H1 (cell line): ENCODE data around the gene RADIL. TPM values are rescaled to one million over a fixed set of nuclear protein-coding genes. Genes with fewer than 3 reads are reported as not detected.

Source experiments
- CTCF ChIA-PET: fragments of 300-600 bp; sonication (Branson Sonifier 250); formaldehyde crosslinking; loops from one replicate; lab custom pipeline; 2021; ENCODE audit not compliant: partially characterized antibody; lab: Charles Lee
- POLR2A ChIA-PET: fragments of 300-600 bp; sonication (Branson Sonifier 250); formaldehyde crosslinking; loops from one replicate; lab custom pipeline; 2021; ENCODE audit warnings: inconsistent platforms; ENCODE audit not compliant: partially characterized antibody; lab: Charles Lee
- DNase-seq, 2 experiments: peaks; one replicate each; pipeline versions ENCODE4 v3.0.0 to v3.0.0-alpha.2; 2010 to 2022; ENCODE audit warnings: low spot score in 2 of 2, low read depth in 1 of 2, mixed read lengths in 1 of 2
- FAIRE-seq: peaks from 2 replicates; lab custom pipeline; 2011; peaks lifted over from hg19 to GRCh38; lab: Jason Lieb, UNC
- H2AFZ ChIP-seq: 2 replicates; pipeline ENCODE4 v1.8.1; 2012; ENCODE audit warnings: low read length, inconsistent platforms
- H2AK5ac ChIP-seq: 2 replicates; pipeline ENCODE4 v1.6.1; 2013; ENCODE audit warnings: low read depth, low read length
- H2BK120ac ChIP-seq: replicated peaks from 2 replicates; pipeline ENCODE3; 2013; ENCODE audit warnings: low read depth, low read length, inconsistent platforms
- H2BK12ac ChIP-seq: 2 replicates; pipeline ENCODE4 v1.6.1; 2013; ENCODE audit warnings: low read depth, low read length
- H2BK15ac ChIP-seq: 2 replicates; pipeline ENCODE4 v1.6.1; 2013; ENCODE audit warnings: low read length
- H2BK20ac ChIP-seq: 2 replicates; pipeline ENCODE4 v1.6.1; 2013; ENCODE audit warnings: low read length
- H2BK5ac ChIP-seq: 2 replicates; pipeline ENCODE4 v1.6.1; 2013; ENCODE audit warnings: low read depth, low read length
- H3K14ac ChIP-seq: 2 replicates; pipeline ENCODE4 v1.6.1; 2013; ENCODE audit warnings: inconsistent platforms; ENCODE audit not compliant: insufficient read length
- H3K18ac ChIP-seq: 2 replicates; pipeline ENCODE4 v1.6.1; 2013; ENCODE audit warnings: low read length; ENCODE audit errors: extremely low read depth
- H3K23ac ChIP-seq: 2 replicates; pipeline ENCODE4 v1.6.1; 2013; ENCODE audit warnings: inconsistent platforms; ENCODE audit not compliant: insufficient read length
- H3K23me2 ChIP-seq: 2 replicates; pipeline ENCODE4 v1.6.1; 2013; ENCODE audit warnings: low read depth, low read length
- H3K27ac ChIP-seq: 2 replicates; pipeline ENCODE4 v1.6.1; 2011; ENCODE audit warnings: low read depth, low read length, inconsistent platforms
- H3K27me3 ChIP-seq, 4 experiments: replicated peaks in 1 of 4; 1 replicate in 1 of 4; 2 replicates in 3 of 4; pipeline versions ENCODE4 v1.6.1 to v1.8.1; 2011 to 2013; ENCODE audit warnings: low read length in 3 of 4, mild to moderate bottlenecking in 3 of 4, inconsistent platforms in 2 of 4, mixed read lengths in 2 of 4, moderate library complexity in 1 of 4; ENCODE audit not compliant: control insufficient read depth in 3 of 4, insufficient read depth in 3 of 4; ENCODE audit errors: extremely low read depth in 1 of 4
- H3K36me3 ChIP-seq, 4 experiments: 2 replicates each; pipeline versions ENCODE4 v1.6.1 to v1.8.1; 2011 to 2013; ENCODE audit warnings: mild to moderate bottlenecking in 4 of 4, low read length in 3 of 4, moderate library complexity in 2 of 4, control low read depth in 1 of 4, inconsistent platforms in 1 of 4; ENCODE audit not compliant: insufficient read depth in 4 of 4, control insufficient read depth in 2 of 4
- H3K4ac ChIP-seq: replicated peaks from 2 replicates; pipeline ENCODE3; 2013; ENCODE audit warnings: low read length, low read depth, mixed read lengths, inconsistent platforms; ENCODE audit not compliant: insufficient read length
- H3K4me1 ChIP-seq, 4 experiments: replicated peaks in 1 of 4; 1 replicate in 1 of 4; 2 replicates in 3 of 4; pipeline versions ENCODE4 v1.6.1 to v1.8.1; 2011 to 2013; ENCODE audit warnings: low read length in 3 of 4, inconsistent platforms in 2 of 4, mixed read lengths in 1 of 4; ENCODE audit not compliant: insufficient read depth in 4 of 4, control insufficient read depth in 3 of 4
- H3K4me2 ChIP-seq, 2 experiments: 2 replicates each; pipeline versions ENCODE4 v1.6.1 to v1.8.1; 2011 to 2013; ENCODE audit warnings: low read depth in 2 of 2, low read length in 2 of 2, control low read depth in 1 of 2, inconsistent platforms in 1 of 2, mild to moderate bottlenecking in 1 of 2; ENCODE audit not compliant: insufficient read depth in 1 of 2
- H3K4me3 ChIP-seq, 4 experiments: fragments of 200-600, 300-600 bp in 1 of 4; sonication (generic), shearing (Covaris generic), sonication (Bioruptor Twin) in 1 of 4; 2 replicates each; pipeline versions ENCODE4 v1.5.1 to v1.8.1; 2011 to 2016; ENCODE audit warnings: low read length in 4 of 4, low read depth in 3 of 4, control low read depth in 2 of 4, inconsistent platforms in 2 of 4, mild to moderate bottlenecking in 2 of 4, mixed read lengths in 1 of 4, moderate library complexity in 1 of 4; ENCODE audit not compliant: insufficient read depth in 2 of 4; ENCODE audit errors: extremely low read depth in 1 of 4
- H3K56ac ChIP-seq: replicated peaks from 2 replicates; pipeline ENCODE3; 2013; ENCODE audit warnings: low read depth, mild to moderate bottlenecking, mixed read lengths, low read length, inconsistent platforms; ENCODE audit not compliant: insufficient read length
- H3K79me1 ChIP-seq: 2 replicates; pipeline ENCODE4 v1.6.1; 2013; ENCODE audit warnings: low read depth, low read length, control low read depth
- H3K79me2 ChIP-seq, 2 experiments: 2 replicates each; pipeline versions ENCODE4 v1.6.1 to v1.8.1; 2012 to 2013; ENCODE audit warnings: low read length in 2 of 2, mild to moderate bottlenecking in 2 of 2, inconsistent platforms in 1 of 2; ENCODE audit not compliant: insufficient read depth in 2 of 2, control insufficient read depth in 1 of 2
- H3K9ac ChIP-seq, 4 experiments: replicated peaks in 1 of 4; 1 replicate in 1 of 4; 2 replicates in 3 of 4; pipeline versions ENCODE4 v1.6.1 to v1.8.1; 2011 to 2013; ENCODE audit warnings: low read depth in 3 of 4, low read length in 3 of 4, control low read depth in 2 of 4, mild to moderate bottlenecking in 2 of 4, moderate library complexity in 2 of 4, inconsistent platforms in 1 of 4; ENCODE audit errors: extremely low read depth in 1 of 4
- H3K9me3 ChIP-seq, 2 experiments: 2 replicates each; pipeline versions ENCODE4 v1.6.1 to v1.8.1; 2012 to 2013; ENCODE audit warnings: mild to moderate bottlenecking in 2 of 2, moderate library complexity in 2 of 2, control low read depth in 1 of 2, inconsistent platforms in 1 of 2, low read depth in 1 of 2, low read length in 1 of 2, mixed read lengths in 1 of 2; ENCODE audit not compliant: insufficient read depth in 2 of 2
- H4K20me1 ChIP-seq, 2 experiments: replicated peaks in 1 of 2; 2 replicates each; pipeline versions ENCODE3 to v1.8.1; 2011 to 2013; ENCODE audit warnings: inconsistent platforms in 2 of 2, low read length in 2 of 2, mild to moderate bottlenecking in 1 of 2; ENCODE audit not compliant: insufficient read depth in 2 of 2, control insufficient read depth in 1 of 2
- H4K5ac ChIP-seq: 2 replicates; pipeline ENCODE4 v1.6.1; 2013; ENCODE audit warnings: low read length, low read depth, mixed read lengths, inconsistent platforms; ENCODE audit not compliant: insufficient read length
- H4K8ac ChIP-seq: 2 replicates; pipeline ENCODE4 v1.8.0; 2013; ENCODE audit warnings: mild to moderate bottlenecking, moderate library complexity, low read length, inconsistent platforms; ENCODE audit not compliant: insufficient read depth; ENCODE audit errors: extremely low read depth
- H4K91ac ChIP-seq: replicated peaks from 2 replicates; pipeline ENCODE3; 2013; ENCODE audit warnings: low read length, mixed read lengths, inconsistent platforms; ENCODE audit not compliant: insufficient read length
- ATF3 ChIP-seq: IDR thresholded peaks from 2 replicates; pipeline ENCODE4 v1.6.1; 2011; ENCODE audit warnings: low read depth, mild to moderate bottlenecking, low read length; ENCODE audit not compliant: insufficient read depth
- BRCA1 ChIP-seq: IDR thresholded peaks from 2 replicates; pipeline ENCODE4 v1.6.1; 2012; ENCODE audit warnings: low read depth, low read length, improper control_type of control experiment
- CHD1 ChIP-seq: IDR thresholded peaks from 2 replicates; pipeline ENCODE4 v1.6.1; 2012; ENCODE audit warnings: low read depth, low read length, improper control_type of control experiment
- CREB1 ChIP-seq: IDR thresholded peaks from 2 replicates; pipeline ENCODE4 v1.6.1; 2012; ENCODE audit warnings: inconsistent platforms
- E2F6 ChIP-seq: IDR thresholded peaks from 2 replicates; pipeline ENCODE4 v1.6.1; 2012; ENCODE audit warnings: inconsistent platforms
- JUND ChIP-seq: IDR thresholded peaks from 2 replicates; pipeline ENCODE4 v1.6.1; 2011; ENCODE audit warnings: mild to moderate bottlenecking, improper control_type of control experiment, low read length
- KDM4A ChIP-seq: IDR thresholded peaks from one replicate; pipeline ENCODE4 v1.7.1; 2012; ENCODE audit warnings: low read depth, mild to moderate bottlenecking, moderate library complexity, low read length, inconsistent platforms; ENCODE audit not compliant: severe bottlenecking
- RNF2 ChIP-seq: fragments of 200-900, 300-1000 bp; sonication (generic); IDR thresholded peaks from 2 replicates; pipeline ENCODE4 v1.7.1; 2016; ENCODE audit warnings: borderline replicate concordance, low read depth, mild to moderate bottlenecking, antibody characterized with exemption, low read length; ENCODE audit not compliant: poor library complexity, severe bottlenecking; ENCODE audit errors: missing control alignments
- RXRA ChIP-seq: IDR thresholded peaks from 2 replicates; pipeline ENCODE4 v1.6.1; 2011; ENCODE audit warnings: low read depth, mild to moderate bottlenecking, low read length, moderate library complexity; ENCODE audit not compliant: insufficient read depth
- SIN3A ChIP-seq, 2 experiments: IDR thresholded peaks in 1 of 2; conservative IDR thresholded peaks in 1 of 2; 2 replicates each; pipeline ENCODE4 v1.6.1; 2011 to 2012; ENCODE audit warnings: low read length in 2 of 2, improper control_type of control experiment in 1 of 2, low read depth in 1 of 2, mild to moderate bottlenecking in 1 of 2
- SIX5 ChIP-seq: IDR thresholded peaks from 2 replicates; pipeline ENCODE4 v1.6.1; 2011; ENCODE audit warnings: mild to moderate bottlenecking, low read depth, low read length
- SP2 ChIP-seq: IDR thresholded peaks from 2 replicates; pipeline ENCODE4 v1.6.1; 2012; ENCODE audit warnings: mild to moderate bottlenecking, low read length, inconsistent platforms
- WGBS, 2 experiments: shearing (Covaris generic) in 1 of 2; methylation state at CpG; one replicate each; pipeline versions ENCODE4 v1.1.6 to v1.1.7; 2013 to 2015; ENCODE audit warnings: low lambda C conversion rate in 2 of 2, mixed read lengths in 2 of 2, inconsistent platforms in 1 of 2, low coverage in 1 of 2, missing lambda C conversion rate in 1 of 2; ENCODE audit not compliant: insufficient replicate concordance in 2 of 2, insufficient coverage in 1 of 2, insufficient read length in 1 of 2; ENCODE audit errors: extremely low coverage in 1 of 2, missing lambda C conversion rate in 1 of 2; 5-methylcytosine and 5-hydroxymethylcytosine counted together
- polyA plus RNA-seq, 7 experiments: library from polyadenylated mRNA; depleted of rRNA in 3 of 7; stranded (reverse) in 5 of 7; unstranded in 2 of 7; fragments of >200 nt in 5 of 7; fragments of 200-250 nt in 2 of 7; gene quantifications; 1 replicate in 5 of 7; 2 replicates in 1 of 7; 4 replicates in 1 of 7; pipeline versions ENCODE4 v1.2.1 to v1.2.3, GENCODE V29; 2011 to 2013; ENCODE audit warnings: missing spikeins in 2 of 7, mixed read lengths in 2 of 7
- total RNA-seq: library from RNA; stranded (reverse); fragmentation: NEBNext Ultra II Directional; extraction: Animal tissue kit (Norgen Biotek cat#: 25700); gene quantifications from 2 replicates; pipeline ENCODE4 v1.2.1, GENCODE V29; 2021

Gene RADIL
- total and polyA plus RNA-seq, 2 of the 8 experiments (the other 6 are each of a cell fraction or from before 2014, with no cell fraction given) = 5.0 to 5.4 TPM

GRCh38 chr7:4788627-4789189 is 94.8 kb downstream of the RADIL start:
- Histone ChIP-seq H3K79me2 (no peaks in the 10 kb centered on the region), H3K9me3 (no peaks in the 10 kb centered on the region; a peak in 1 of 4 replicates), H3K79me1 (no peaks in the 10 kb centered on the region), H3K27me3 (no peaks in the 10 kb centered on the region), H2BK12ac (no peak overlapping the region), H3K23me2 (peaks cover 7% of the 10 kb centered on the region; the same call in 1 of the 2 replicates), H4K5ac (no peak overlapping the region), H3K4ac (no peak overlapping the region), H3K23ac (no peak overlapping the region), H3K18ac (no peak overlapping the region), H4K8ac (no peak overlapping the region), H3K9ac (no peak overlapping the region), H2BK15ac (no peak overlapping the region), H3K56ac (no peak overlapping the region), H3K36me3 (peaks cover 3 to 44% (median 9%) of the 10 kb centered on the region in 4 experiments; a peak in 5 of 8 replicates), H4K91ac (no peak overlapping the region), H2BK20ac (no peak overlapping the region), H2AK5ac (no peak overlapping the region), H3K27ac (no peak overlapping the region), H2AFZ (no peak overlapping the region), H4K20me1 (peaks cover 0 to 5% of the 10 kb centered on the region in 2 experiments), H3K4me2 (no peak overlapping the region), H2BK5ac (no peak overlapping the region), H3K4me3 (no peak overlapping the region), H2BK120ac (no peak overlapping the region), H3K14ac (no peak overlapping the region), H3K4me1 (peaks cover 0 to 3% (median 1%) of the 10 kb centered on the region in 4 experiments; a peak in 4 of 7 replicates)
- WGBS, 2 experiments = 90% methylated on average over 21 of the region's 27 CpGs; no CpG with 5 or more reads in 1 of the 2 experiments
- ChIA-PET CTCF (interaction anchor here (1.4 to 2.3 kb wide), 2 partner anchors 10 to 41 kb away, joined by 6 to 8 read pairs; no protein-coding TSS in a partner anchor), POLR2A (interaction anchor here (1.0 kb wide), 1 partner anchor 13 kb away, joined by 4 read pairs; the partner anchor contains the start of gene AP5Z1)
- DNase-seq (no peak), FAIRE-seq (no peak)
- TF ChIP-seq BRCA1 (no peak), ATF3 (no peak), CHD1 (no peak), CREB1 (no peak), E2F6 (no peak), JUND (no peak), KDM4A (no peak), SP2 (no peak), SIX5 (no peak), RXRA (no peak), RNF2 (no peak), SIN3A (conservative IDR thresholded peaks at IDR 0.05 in 1 of 2, IDR thresholded peaks at IDR 0.05 in 1 of 2; ENCODE audit: low read depth in 1 of 2, low read length in 2 of 2) (no peak)
